Urinary bladder (tissue), 4 donors: ENCODE measurements around the gene PTMA. TPM values are rescaled to one million over a fixed set of nuclear protein-coding genes. Genes with fewer than 3 reads are reported as not detected.
A peak's percentile ranks its signal among the peaks of the same experiment; 100 is the strongest.

Experiments
- DNase-seq: peaks from one replicate; pipeline ENCODE4 v3.0.0-alpha.2; 2015; ENCODE audit errors: extremely low spot score
- H3K27ac ChIP-seq: one replicate; pipeline ENCODE4 v1.5.1; 2013; ENCODE audit warnings: low read depth, mild to moderate bottlenecking, moderate library complexity
- H3K36me3 ChIP-seq: one replicate; pipeline ENCODE4 v1.6.1; 2013; ENCODE audit warnings: mild to moderate bottlenecking, moderate library complexity; ENCODE audit not compliant: insufficient read depth
- H3K4me1 ChIP-seq: one replicate; pipeline ENCODE4 v1.6.1; 2013; ENCODE audit warnings: mild to moderate bottlenecking, moderate library complexity; ENCODE audit not compliant: insufficient read depth
- H3K4me3 ChIP-seq: one replicate; pipeline ENCODE4 v1.5.1; 2013; ENCODE audit warnings: low read depth, low read length
- WGBS: extraction: QIAGEN DNeasy Blood & Tissue Kit; methylation state at CpG from one replicate; pipeline ENCODE4 v1.1.7; 2013; 5-methylcytosine and 5-hydroxymethylcytosine counted together
- polyA plus RNA-seq: library from polyadenylated mRNA; stranded (reverse); fragments of 200-250 nt; gene quantifications from one replicate; pipeline ENCODE4 v1.2.3, GENCODE V29; 2013
- total RNA-seq: library from RNA; depleted of rRNA; stranded (reverse); fragments of >200 nt; gene quantifications from one replicate; pipeline ENCODE4 v1.2.3, GENCODE V29; 2014
- donor health status: healthy with polysubstance abuse.
- donor health status: healthy.

Gene PTMA
- total and polyA plus RNA-seq, 2 donors: 778 to 1,510 TPM

DNA sequence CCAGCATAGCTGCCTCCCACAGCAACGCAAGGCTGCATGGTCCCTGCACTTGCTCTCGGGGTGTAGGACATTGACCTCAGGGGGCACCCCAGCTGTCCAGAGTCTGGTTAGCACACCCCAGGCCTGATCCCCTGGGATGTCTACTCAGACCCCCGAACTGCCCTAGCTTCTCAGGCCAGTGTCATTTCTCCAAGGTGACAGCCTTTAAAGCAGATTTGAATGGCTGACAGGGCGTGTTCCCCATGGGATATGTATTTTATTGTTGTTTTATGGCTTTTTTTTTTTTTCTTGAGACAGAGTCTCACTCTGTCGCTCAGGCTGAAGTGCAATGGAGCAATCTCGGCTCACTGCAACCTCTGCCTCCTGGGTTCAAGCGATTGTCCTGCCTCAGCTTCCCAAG, 40.8 kb upstream of the PTMA start:
- no peak for DNase-seq
- no peaks in the 10 kb centered on the region for H3K4me1 ChIP-seq
- H3K27ac ChIP-seq: no peak overlapping the region
- H3K36me3 ChIP-seq: no peaks in the 10 kb centered on the region
- H3K4me3 ChIP-seq: no peak overlapping the region
- WGBS: 65% methylated on average over 7 of the region's 7 CpGs

DNA sequence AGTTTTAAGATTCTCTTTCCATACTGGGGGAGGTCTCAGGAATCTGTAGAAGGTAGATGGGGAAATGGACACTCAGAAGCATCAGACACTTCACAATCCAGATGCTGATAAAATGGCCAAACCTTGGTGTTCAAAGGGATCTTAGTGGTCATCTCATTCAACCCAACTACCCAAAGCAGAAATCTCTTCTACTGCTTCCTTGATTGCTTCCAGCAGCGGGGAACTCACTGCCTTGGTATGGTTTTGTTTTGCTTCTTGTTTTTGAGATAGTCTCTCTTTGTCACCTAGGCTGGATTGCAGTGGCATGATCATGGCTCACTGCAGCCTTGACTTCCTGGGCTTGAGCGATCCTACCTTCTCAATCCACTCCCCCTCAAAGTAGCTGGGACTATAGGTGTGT, 39.3 kb upstream of the PTMA start:
- WGBS: 96% methylated on average over 2 of the region's 2 CpGs
- no peak overlapping the region for H3K27ac ChIP-seq
- no peaks in the 10 kb centered on the region for H3K36me3 ChIP-seq
- no peak for DNase-seq
- H3K4me3 ChIP-seq: no peak overlapping the region
- H3K4me1 ChIP-seq: no peaks in the 10 kb centered on the region

DNA sequence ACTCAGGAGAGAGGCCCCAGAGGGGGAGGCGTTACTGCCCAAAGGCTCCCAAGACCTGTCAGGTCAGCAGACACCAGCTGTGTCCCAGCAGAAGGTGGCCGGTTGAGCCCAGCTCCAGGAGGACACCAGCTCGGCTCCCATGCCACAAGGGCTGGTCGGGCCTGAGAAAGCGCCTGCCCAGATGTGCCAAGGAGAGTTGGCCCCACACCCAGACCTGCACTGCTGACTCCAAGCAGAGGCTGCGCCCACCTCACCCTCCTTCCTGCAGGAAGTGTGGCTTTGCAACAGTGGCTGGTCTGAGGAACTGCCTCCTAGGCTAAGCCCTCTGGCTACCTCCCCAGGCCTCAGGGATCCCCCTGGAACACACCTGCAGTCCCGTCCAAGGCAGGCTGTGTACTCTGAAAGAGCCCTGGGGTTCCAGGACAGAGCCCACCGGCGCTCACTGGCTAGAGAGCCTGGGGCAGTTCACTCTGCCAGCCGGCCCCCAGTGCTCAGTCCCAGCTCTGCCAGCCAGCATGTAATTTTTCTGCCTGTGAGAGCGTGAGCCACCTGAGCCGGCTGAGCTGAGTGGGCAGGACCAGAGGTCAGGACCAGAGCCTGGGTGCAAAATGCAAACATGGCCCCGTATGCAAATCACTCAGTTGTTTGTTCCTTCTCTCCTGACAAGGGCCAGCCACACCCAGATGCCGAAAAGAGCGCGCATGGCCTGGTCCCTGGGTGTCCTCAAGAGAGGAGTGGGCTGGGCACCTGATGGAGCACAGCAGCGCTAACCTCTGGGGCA, 36.9 kb upstream of the PTMA start:
- Histone ChIP-seq H3K4me3 (no peak overlapping the region), H3K36me3 (no peaks in the 10 kb centered on the region), H3K27ac (no peak overlapping the region), H3K4me1 (no peaks in the 10 kb centered on the region)
- no peak for DNase-seq
- WGBS: 73% methylated on average over 17 of the region's 17 CpGs

DNA sequence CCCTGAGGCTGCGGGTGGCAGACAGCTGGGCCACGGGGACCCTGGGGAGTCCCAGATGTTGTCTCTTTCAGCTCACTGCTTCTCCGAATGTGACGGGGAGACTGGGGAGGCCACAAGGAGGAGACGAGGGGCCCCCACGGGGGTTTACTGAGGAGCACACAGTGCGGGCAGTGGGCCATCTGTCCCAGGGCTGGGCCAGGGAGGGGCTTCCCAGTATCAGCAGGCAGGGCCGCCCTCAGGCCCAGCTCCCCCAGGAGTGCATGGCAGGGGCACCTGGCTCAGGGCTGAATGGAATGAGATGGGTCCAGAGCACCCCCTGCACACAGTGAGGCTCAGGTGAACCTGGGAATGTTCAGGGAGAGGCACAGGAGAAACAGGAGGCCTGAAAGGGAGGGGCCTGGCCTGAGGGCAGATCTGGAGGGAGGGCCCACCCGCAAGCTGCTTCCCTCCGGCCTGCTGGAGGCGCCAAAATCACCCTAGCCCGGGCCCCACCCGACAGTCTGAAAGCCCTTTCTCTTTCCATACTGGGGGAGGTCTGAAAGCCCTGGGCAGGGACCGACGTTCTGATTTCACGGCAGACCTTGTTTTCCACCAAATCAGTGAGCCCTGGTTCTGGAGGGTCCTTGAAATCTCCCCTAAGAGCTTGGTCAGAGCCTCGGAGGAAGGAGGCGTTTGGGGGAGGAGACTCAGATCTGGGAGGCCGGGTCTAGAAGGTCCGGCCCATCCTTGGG, 35.5 kb upstream of the PTMA start:
- no peak for DNase-seq
- Histone ChIP-seq H3K27ac (peak overlapping the region; percentile 71), H3K4me1 (no peaks in the 10 kb centered on the region), H3K4me3 (no peak overlapping the region), H3K36me3 (no peaks in the 10 kb centered on the region)
- WGBS: 32% methylated on average over 20 of the region's 20 CpGs

- Histone ChIP-seq H3K36me3 (no peaks in the 10 kb centered on the region), H3K4me1 (no peaks in the 10 kb centered on the region), H3K27ac (peak overlapping the region; percentile 71), H3K4me3 (no peak overlapping the region)
- 67% methylated on average over 6 of the region's 6 CpGs for WGBS
- DNase-seq: no peak
Observed at GRCh38 chr2:231673348-231673770, 35.0 kb upstream of the PTMA start.

- Histone ChIP-seq H3K4me1 (no peaks in the 10 kb centered on the region), H3K36me3 (no peaks in the 10 kb centered on the region), H3K4me3 (no peak overlapping the region), H3K27ac (peak overlapping the region; percentile 24)
- 28% methylated on average over 20 of the region's 20 CpGs for WGBS
- DNase-seq: no peak
Observed at GRCh38 chr2:231674587-231675338, 33.6 kb upstream of the PTMA start.

DNA sequence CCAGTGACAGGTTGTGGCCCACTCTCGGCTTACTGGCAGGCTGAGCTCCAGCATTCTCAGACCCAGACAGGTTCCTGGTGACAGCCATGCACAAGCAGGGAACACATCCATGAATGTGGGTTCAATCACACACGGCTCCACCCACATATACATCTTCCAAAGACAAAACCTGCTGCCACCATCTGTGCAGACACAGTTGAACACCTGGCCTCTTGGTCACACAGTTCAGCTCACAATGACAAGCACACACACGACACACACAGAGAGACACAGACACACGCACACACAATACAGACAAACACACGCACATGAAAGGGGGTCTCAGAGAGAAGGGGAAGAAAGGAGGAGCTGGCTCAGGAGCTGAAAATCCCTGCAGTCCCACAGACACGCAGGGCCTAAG, 32.1 kb upstream of the PTMA start:
- no peak overlapping the region for H3K4me3 ChIP-seq
- no peaks in the 10 kb centered on the region for H3K36me3 ChIP-seq
- no peak overlapping the region for H3K27ac ChIP-seq
- WGBS: 92% methylated on average over 6 of the region's 6 CpGs
- H3K4me1 ChIP-seq: no peaks in the 10 kb centered on the region
- no peak for DNase-seq

- no peak for DNase-seq
- no peaks in the 10 kb centered on the region for H3K4me1 ChIP-seq
- H3K36me3 ChIP-seq: no peaks in the 10 kb centered on the region
- H3K4me3 ChIP-seq: no peak overlapping the region
- H3K27ac ChIP-seq: no peak overlapping the region
- 2% methylated on average over 8 of the region's 8 CpGs for WGBS
Observed at GRCh38 chr2:231677632-231678104, 30.7 kb upstream of the PTMA start.

GRCh38 chr2:231679908-231680284, 28.4 kb upstream of the PTMA start:
- Histone ChIP-seq H3K36me3 (no peaks in the 10 kb centered on the region), H3K4me3 (no peak overlapping the region), H3K4me1 (no peaks in the 10 kb centered on the region), H3K27ac (no peak overlapping the region)
- no peak for DNase-seq
- 84% methylated on average over 11 of the region's 11 CpGs for WGBS

GRCh38 chr2:231680285-231680991, 27.9 kb upstream of the PTMA start:
- peak overlapping the region; percentile 54 for H3K4me3 ChIP-seq
- WGBS: 36% methylated on average over 39 of the region's 39 CpGs
- no peak for DNase-seq
- H3K4me1 ChIP-seq: no peaks in the 10 kb centered on the region
- no peaks in the 10 kb centered on the region for H3K36me3 ChIP-seq
- peak overlapping the region; percentile 60 for H3K27ac ChIP-seq

DNA sequence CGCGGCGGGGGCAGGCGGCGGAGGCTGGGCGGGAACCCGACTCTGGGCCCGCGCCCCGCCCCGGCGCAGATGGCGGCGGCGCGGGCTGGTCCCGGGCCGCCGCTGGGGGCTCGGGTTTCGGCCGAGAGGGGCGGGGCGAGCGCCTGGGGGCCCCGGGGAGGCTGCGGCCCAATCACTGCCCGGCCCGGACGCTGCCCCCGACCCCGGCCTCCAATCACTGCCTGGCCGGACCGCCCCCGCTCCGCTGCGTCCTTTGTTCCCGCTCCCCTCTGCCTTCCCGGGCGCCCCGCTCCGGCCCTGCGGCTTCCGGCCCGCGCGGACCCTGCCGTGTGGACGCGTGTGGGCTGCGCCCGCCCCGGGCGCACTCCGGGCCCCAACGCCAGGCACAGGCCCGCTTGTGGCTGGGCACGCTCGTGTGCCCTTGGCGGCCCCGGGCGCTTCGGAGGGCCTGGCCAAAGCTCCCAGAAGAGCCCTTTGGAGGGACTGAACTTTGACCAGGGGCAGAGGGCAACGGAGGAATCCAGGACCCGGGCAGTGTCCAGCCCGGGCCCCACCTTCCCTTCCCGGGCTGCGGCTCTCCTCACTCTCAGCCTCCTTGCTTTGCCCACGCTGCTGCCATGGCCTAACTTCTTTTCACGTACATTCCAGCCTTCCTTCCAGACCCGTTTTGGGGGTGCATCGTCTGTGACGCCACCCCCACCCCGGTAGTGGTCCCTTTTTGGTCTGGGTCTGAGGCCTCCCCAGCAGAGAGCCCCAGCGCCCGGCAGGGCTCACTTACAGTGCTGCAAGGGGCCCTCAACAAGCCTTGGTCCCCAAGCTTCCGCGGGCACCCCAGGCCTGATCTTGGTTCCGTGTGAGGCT, 27.1 kb upstream of the PTMA start:
- no peaks in the 10 kb centered on the region for H3K4me1 ChIP-seq
- WGBS: 6% methylated on average over 79 of the region's 79 CpGs
- peak overlapping the region; percentile 54 for H3K4me3 ChIP-seq
- H3K27ac ChIP-seq: peak overlapping the region; percentile 91
- H3K36me3 ChIP-seq: no peaks in the 10 kb centered on the region
- no peak for DNase-seq

- no peak overlapping the region for H3K4me3 ChIP-seq
- no peak for DNase-seq
- H3K4me1 ChIP-seq: no peaks in the 10 kb centered on the region
- WGBS: 93% methylated on average over 11 of the region's 11 CpGs
- H3K36me3 ChIP-seq: no peaks in the 10 kb centered on the region
- H3K27ac ChIP-seq: no peak overlapping the region
Observed at GRCh38 chr2:231682603-231683291, 25.6 kb upstream of the PTMA start.
